Fibroblast of upper back skin (primary cell): ENCODE measurements around the gene INTS1.
A peak's percentile ranks its signal among the peaks of the same experiment; 100 is the strongest.
"Not testable (repeated sequence)": the region's sequence is repeated elsewhere in the genome, so short reads cannot be mapped to it uniquely, and the experiment has no call there.

Source experiments
- DNase-seq: peaks from one replicate; pipeline ENCODE4 v3.0.0-alpha.2; 2013

The INTS1 gene

GRCh38 chr7:1444925-1445322, 59.3 kb downstream of the INTS1 start:
- DNase-seq: no peak

- DNase-seq: no peak
Measured at GRCh38 chr7:1444214-1444924, 59.8 kb downstream of the INTS1 start.

GRCh38 chr7:1443587-1444200, 60.5 kb downstream of the INTS1 start:
- DNase-seq: not testable (repeated sequence)

- no peak for DNase-seq
Measured at GRCh38 chr7:1442355-1443124, 61.6 kb downstream of the INTS1 start.

- no peak for DNase-seq
Measured at GRCh38 chr7:1441615-1442354, 62.4 kb downstream of the INTS1 start.

- DNase-seq: no peak
Measured at GRCh38 chr7:1440620-1441019, 63.6 kb downstream of the INTS1 start.

GRCh38 chr7:1439373-1440363, 64.5 kb downstream of the INTS1 start:
- DNase-seq: no peak

GRCh38 chr7:1438821-1439220, 65.4 kb downstream of the INTS1 start:
- no peak for DNase-seq

- no peak for DNase-seq
Measured at GRCh38 chr7:1438208-1438607, 66.0 kb downstream of the INTS1 start.

- no peak for DNase-seq
Measured at GRCh38 chr7:1437155-1437880, 66.9 kb downstream of the INTS1 start.

GRCh38 chr7:1436608-1437007, 67.6 kb downstream of the INTS1 start:
- no peak for DNase-seq

- DNase-seq: no peak
Measured at GRCh38 chr7:1434891-1435670, 69.1 kb downstream of the INTS1 start.

- DNase-seq: no peak
Measured at GRCh38 chr7:1434165-1434718, 69.9 kb downstream of the INTS1 start.

- no peak for DNase-seq
Measured at GRCh38 chr7:1433128-1433920, 70.9 kb downstream of the INTS1 start.

- peak; percentile 32 for DNase-seq
Measured at GRCh38 chr7:1432411-1433082, 71.6 kb downstream of the INTS1 start.

- DNase-seq: no peak
Measured at GRCh38 chr7:1431634-1432380, 72.4 kb downstream of the INTS1 start.

GRCh38 chr7:1431226-1431625, 73.0 kb downstream of the INTS1 start:
- no peak for DNase-seq
